HUDEP-2 (cell line): ENCODE measurements around the gene FBXO10.
"Not testable (repeated sequence)": the region's sequence is repeated elsewhere in the genome, so short reads cannot be mapped to it uniquely, and the experiment has no call there.

Experiments used
- DNase-seq, 76 experiments: peaks; one replicate each; lab custom pipeline; 2025; ENCODE audit not compliant: unreplicated experiment in 76 of 76; lab: John Stamatoyannopoulos, UW

The FBXO10 gene

DNA sequence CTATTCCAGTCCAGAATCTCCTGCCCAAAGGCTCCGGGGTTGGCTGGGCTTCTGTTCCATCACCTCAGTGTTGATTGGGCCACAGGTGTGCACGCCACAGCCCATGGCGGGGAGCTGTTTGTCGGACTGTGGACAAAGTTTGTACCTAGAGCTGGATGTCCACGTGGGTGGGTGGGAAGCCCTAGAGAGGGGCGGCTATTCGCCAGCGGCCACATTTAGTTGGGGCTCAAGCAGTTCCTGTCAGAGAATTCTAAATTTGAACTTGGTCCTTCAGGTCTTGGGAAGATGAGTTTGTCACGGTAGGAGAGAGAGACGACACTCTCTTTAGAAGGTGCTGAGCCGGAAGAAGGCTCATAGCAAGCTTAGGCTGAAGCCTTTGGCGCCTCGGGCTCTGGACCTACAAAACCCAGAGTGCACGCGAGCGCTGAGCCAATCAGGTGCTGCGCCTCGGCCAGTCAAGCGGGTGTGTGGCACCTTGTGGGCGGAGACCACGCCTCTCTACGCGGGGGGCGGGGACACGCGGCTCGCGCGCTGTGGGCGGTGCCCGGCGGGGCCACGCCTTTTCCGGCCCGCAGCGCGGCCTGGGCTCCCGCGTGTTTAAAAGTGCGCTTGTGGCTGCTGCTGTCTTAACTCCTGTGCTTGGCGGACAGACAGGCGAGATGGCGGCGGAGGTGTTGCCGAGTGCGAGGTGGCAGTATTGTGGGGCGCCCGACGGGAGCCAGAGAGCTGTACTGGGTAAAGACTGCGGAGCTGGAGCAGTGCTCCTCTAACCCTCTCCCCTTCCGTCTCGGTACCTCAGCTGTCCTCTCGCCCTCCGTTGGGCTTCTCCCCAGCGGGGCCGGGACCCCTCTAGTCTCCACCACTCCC is 90.6 kb downstream of the FBXO10 start, which contains the start of gene POLR1E:
Gene POLR1E, plus strand, starts transcription at position 560 of the 867 bp plus-strand sequence. Its CDS starts 100 bp downstream, at position 660.
- peak in 75 of 76 experiments; percentile 36 to 96 (median 91) for DNase-seq

DNA sequence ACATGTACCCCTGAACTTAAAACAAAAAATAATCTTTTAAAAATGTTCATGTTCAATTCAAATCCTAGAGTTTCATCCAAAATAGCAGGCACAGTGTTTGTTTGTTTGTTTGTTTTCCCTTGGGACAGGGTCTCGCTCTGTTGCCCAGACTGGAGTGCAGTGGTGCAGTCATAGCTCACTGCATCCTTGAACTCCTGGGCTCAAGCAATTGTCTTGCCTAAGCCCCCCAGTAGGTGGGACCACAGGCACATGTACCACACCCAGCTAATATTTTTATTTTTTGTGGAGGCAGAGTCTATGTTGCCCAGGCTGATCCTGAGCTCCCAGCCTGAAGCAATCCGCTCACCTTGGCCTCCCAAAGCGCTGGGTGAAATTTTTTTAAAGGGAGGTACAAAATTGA is 95.4 kb downstream of the FBXO10 start:
- DNase-seq, result no peak

DNA sequence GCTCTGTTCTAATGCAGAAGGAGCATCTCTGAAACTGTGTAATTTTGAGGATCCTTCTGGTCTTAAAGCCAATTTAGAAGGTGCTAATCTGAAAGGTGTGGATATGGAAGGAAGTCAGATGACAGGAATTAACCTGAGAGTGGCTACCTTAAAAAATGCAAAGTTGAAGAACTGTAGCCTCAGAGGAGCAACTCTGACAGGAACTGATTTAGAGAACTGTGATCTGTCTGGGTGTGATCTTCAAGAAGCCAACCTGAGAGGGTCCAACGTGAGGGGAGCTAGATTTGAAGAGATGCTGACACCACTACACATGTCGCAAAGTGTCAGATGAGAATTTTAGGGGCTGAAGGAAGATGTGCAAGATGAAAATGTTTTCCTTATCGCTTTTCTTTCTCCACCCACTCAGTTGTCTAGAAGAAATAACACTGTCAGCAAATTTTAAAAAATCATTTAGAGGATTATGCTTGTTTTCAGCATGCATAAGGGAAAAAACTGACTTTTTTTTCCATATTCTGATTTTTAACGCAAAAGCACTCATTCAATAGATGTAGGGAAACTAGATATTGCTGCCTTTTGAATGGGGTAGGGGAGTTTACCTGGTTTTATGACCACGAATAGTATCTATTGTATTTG is 98.1 kb downstream of the FBXO10 start:
- not testable (repeated sequence) for DNase-seq

DNA sequence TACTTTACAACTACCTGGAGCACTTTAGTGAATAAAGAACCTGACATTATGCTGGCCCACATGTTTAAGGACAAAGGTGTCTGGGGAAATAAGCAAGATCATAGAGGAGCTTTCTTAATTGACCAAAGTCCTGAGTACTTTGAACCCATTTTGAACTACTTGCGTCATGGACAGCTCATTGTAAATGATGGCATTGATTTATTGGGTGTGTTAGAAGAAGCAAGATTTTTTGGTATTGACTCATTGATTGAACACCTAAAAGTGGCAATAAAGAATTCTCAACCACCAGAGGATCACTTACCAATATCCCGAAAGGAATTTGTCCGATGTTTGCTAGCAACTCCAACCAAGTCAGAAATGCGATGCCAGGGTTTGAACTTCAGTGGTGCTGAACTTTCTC is 98.7 kb downstream of the FBXO10 start:
- DNase-seq, result not testable (repeated sequence)

DNA sequence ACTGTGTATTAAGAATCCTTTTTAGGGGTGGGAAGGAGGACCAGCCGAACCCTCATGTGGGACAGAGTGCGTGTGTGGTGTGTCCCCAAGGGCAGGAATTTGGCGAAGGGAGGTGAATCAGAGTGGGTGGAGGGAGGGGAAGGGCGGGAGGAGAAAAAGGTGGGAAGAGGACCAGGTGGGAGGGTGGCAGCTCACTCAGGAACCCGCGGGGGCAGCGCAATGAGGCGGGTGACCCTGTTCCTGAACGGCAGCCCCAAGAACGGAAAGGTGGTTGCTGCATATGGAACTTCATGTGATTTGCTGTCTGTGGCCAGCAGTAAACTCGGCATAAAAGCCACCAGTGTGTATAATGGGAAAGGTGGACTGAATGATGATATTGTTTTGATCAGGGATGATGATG is 99.2 kb downstream of the FBXO10 start:
- no peak for DNase-seq

DNA sequence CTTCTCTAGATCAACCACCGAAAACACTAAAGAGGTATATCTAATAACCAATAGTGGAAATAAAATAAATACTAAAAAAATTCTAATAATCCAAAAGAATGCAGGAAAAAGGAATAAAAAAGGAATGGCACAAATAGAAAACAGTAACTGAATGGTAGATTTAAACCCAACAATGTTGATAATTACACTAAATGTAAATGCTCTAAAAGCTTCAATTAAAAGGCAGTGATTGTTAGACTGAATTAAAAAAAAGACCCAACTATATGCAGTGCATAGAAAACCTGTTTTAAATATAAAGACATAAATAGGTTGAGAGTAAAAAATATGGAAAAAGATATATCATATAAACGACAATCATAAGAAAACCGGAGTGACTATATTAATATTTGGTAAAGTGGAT is 101.7 kb downstream of the FBXO10 start:
- DNase-seq, result no peak

DNA sequence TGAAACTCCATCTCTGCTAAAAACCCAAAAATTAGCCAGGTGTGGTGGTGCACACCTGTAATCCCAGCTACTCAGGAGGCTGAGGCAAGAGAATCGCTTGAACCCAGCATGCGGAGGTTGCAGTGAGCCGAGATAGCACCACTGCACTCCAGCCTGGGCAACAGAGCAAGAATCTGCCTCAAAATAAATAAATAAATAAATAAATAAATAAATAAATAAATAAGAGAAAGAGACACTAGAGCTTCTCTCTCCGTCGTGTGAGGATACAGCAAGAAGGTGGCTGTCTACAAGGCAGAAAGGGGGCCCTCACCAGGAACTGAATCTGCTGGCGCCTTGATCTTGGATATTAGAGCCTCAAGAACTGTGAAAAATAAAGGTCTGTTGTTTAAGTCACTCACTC is 102.2 kb downstream of the FBXO10 start:
- not testable (repeated sequence) for DNase-seq

DNA sequence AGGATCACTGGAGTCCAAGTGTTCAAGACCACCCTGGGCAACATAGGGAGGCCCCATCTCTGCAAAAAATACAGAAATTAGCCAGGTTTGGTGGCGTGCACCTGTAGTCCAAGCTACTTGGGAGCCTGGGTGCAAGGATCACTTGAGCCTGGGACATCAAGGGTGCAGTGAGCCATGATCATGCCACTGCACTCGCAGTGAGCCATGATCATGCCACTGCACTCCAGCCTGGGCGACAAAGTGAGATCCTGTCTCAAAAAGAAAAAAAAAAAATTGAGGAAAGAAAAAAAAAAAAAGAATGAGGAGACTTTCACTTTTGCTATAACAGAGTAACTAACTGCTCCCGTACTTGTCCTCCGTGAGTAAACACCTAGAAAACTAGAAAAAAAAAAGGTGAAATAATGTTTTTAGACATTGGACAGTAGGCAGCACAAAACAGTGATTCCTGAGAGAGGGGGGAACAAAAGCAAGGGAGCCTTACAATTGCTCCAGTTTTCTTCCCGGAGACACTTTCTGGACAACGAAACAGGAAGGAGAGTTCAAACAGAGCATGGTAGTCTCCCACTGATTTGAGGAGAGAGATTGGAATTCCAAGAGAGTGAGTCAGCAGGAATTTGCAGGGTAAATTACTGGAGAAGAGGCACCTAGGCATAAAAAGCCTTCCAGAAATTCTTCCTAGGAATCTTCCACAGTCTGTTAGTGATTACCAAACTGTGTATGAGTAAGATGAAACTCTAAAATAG is 104.1 kb downstream of the FBXO10 start:
- DNase-seq, result no peak

DNA sequence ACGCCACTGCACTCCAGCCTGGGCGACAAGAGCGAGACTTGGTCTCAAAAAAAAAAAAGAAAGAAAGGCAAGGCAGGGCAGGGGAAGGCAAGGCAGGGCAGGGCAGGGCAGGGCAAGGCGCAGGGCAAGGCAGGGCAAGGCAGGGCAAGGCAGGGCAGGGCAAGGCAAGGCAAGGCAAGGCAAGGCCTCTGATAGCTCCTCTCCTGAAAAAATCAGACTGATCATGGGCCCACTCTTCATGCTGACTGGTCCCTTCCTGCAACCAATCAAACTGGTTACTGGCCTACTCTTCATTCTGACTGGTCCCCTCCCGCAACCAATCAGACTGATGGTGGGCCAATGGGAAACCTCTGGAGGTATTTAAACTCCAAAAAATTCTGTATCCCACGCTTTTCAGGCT is 107.6 kb downstream of the FBXO10 start:
- DNase-seq, result peak in 4 of 76 experiments; percentile 3 to 9 (median 6)

DNA sequence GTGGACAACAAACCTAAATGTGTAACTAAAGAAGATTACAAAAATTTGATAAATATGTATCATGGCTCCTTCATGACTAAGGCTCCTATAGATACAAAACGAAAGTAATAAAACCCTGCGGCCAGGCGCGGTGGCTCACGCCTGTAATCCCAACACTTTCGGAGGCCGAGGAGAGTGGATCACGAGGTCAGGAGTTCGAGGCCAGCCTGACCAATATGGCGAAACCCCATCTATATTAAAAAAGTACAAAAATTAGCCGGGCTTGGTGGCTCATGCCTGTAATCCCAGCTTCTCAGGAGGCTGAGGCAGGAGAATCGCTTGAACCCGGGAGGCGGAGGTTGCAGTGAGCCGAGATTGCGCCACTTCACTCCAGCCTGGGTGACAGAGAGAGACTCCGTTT is 108.7 kb downstream of the FBXO10 start:
- DNase-seq, result not testable (repeated sequence)

DNA sequence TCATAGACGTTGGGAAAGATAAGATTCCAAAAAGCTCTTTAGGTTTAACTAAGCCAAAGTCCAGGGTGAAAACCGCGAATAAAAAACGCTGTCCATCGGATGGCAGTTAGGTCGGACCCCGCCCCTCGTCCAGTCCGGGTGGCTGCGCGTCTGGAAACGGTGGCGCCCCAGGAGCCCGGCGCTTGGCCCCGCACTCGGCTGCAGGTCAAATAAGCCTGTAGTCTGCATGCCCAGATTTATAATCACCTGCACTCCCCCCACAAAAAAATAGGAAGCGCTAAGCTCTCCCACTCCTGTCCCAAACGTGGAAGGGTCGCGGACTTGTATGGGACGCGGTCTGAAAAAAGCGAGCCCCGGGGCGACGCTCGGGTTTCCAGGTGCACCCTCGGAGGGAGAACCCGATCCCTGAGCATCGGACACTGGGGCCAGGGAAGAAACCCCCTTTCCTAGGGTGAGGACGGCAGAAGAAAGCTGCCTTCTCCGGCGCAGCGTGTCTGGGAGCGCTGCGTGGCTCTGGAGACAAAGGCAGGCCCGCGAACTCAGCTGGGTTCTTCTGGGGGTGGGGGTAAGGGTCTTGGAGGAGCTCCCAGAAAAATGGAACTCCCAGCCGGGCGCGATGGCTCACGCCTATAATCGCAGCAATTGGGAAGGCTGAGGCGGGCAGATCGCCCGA is 110.0 kb downstream of the FBXO10 start:
- DNase-seq, result peak in 69 of 76 experiments; percentile 8 to 77 (median 55)

DNA sequence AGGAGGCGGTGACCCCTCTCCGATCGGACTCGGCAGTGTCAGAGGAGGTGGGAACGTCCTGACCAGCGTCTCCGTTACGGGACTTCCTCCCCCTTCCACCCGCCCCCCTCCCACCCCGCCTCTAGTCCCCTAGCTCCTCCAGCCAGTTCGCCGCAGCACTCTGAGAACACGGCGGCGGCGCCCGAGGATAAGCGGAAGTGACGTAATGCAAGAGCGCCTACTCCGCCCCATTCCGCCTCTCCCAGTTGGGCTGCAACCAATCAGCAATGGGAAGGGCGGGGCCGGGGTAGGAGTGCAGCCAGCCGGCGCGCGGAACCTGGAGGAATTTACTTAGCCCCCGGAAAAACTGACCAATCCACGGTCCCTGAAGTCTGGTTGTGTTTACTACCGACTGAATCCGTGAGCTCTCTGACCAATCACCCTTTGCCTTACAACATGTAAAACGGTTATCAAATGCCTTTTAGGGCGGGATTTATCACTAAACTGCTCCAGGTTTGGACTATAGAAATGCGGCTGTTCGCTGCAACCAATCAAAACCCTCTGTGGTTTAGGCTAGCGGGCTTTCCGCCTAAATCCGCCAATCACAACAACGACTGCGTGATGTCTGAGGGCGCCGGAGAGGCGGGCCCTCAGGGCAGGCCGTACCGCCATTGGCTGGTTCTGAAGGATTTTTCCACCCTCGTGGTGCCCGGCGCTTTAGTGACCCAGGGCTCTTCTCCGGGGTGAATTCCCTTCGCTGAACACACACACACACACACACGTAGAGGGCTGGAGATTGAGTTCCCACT is 110.7 kb downstream of the FBXO10 start, which contains the start of gene ZBTB5:
Gene ZBTB5, minus strand, starts transcription at position 202 of the 788 bp plus-strand sequence. CDS start 22,899 bp downstream, outside the sequence.
- DNase-seq, result peak; percentile 79 to 100 (median 97)

DNA sequence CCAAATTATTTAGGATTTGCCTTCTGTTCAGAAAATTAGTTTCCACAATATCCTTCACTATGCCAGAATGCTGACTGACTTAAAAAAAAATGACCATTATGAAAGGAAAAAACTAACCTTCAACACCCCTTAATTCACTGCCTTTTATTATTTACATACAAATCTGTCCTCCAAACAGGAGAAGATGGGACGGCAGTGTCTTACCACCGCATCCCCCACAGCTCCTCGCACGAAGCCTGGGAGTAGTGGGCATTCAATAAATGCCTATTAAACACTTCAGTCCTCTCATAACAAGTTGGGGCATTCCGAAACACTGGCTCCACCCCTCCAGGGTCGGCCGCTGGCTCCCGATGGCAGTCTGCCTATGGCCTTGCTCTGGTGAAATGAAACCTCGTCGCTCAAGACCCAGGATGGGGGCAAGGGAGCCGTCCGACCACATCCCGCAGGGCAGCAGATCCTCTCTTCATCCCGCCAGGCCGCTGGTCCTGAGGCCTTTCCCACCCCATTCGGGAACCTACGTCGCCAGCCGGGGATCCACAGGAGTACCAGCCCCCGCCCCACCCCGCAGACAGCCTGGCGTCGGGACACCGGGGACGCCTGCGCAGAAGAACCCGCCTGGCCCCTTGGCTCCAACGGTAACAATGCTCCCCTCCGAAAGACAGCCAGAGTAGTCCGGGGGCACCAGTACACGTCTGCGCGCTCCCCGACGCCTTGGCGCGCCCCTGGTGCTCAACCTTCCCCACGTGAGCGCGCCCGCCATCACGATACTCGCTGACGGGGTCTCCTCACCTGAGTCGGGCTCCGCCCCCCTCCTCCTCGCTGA is 111.5 kb downstream of the FBXO10 start:
- DNase-seq, result peak in 57 of 76 experiments; percentile 9 to 86 (median 43)

DNA sequence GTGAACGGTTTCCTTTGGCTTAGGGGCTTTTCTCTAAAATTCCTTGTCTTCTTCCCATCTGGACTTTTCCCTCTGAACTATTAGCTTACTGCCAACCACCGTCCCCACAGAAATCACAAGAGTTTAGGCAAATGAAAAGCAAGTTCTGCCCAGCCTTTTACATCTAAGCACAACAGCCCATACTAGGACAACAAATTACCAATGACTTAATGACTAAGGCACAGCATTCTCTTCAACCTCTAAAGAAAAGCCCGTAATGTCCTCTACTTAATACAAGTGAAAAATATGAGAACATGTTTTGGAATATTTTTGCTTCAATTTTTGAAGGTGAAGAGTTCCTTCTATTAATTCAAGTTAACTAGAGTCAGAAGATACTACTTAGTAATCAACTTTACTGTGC is 112.2 kb downstream of the FBXO10 start:
- no peak for DNase-seq
